Ectodermal cell (in vitro differentiated cells): ENCODE results near the gene FOXC1.

Experiments
- H3K27ac ChIP-seq: 2 replicates; pipeline ENCODE4 v1.7.0; 2013; ENCODE audit warnings: mild to moderate bottlenecking, low read depth, low read length; ENCODE audit not compliant: insufficient read depth, poor library complexity, severe bottlenecking
- H3K27me3 ChIP-seq: 2 replicates; pipeline ENCODE4 v1.7.0; 2013; ENCODE audit warnings: mild to moderate bottlenecking, low read length; ENCODE audit not compliant: insufficient read depth, control insufficient read depth, poor library complexity, severe bottlenecking
- H3K36me3 ChIP-seq: one replicate; pipeline ENCODE4 v1.7.0; 2013; ENCODE audit warnings: low read length; ENCODE audit not compliant: control insufficient read depth, insufficient read depth
- H3K4me1 ChIP-seq: one replicate; pipeline ENCODE4 v1.7.0; 2013; ENCODE audit warnings: low read length; ENCODE audit not compliant: control insufficient read depth, insufficient read depth
- H3K4me3 ChIP-seq: 2 replicates; pipeline ENCODE4 v1.7.0; 2013; ENCODE audit warnings: low read depth, low read length, control low read depth; ENCODE audit not compliant: insufficient read depth
- H3K9me3 ChIP-seq: 2 replicates; pipeline ENCODE4 v1.7.0; 2013; ENCODE audit warnings: mild to moderate bottlenecking, low read length, moderate library complexity; ENCODE audit not compliant: control insufficient read depth
- WGBS, 2 experiments: methylation state at CpG; one replicate each; pipeline ENCODE4 v1.1.7; 2013; ENCODE audit warnings: missing lambda C conversion rate in 2 of 2; 5-methylcytosine and 5-hydroxymethylcytosine counted together

FOXC1 gene

GRCh38 chr6:1575210-1576041 lies 34.3 kb upstream of the FOXC1 start:
- no peak overlapping the region for H3K27ac ChIP-seq

GRCh38 chr6:1576166-1576565 lies 33.5 kb upstream of the FOXC1 start:
- 86 to 87% methylated on average over 9 of the region's 9 CpGs for WGBS, 2 experiments

More at GRCh38 chr6:1575210-1576041, 34.3 kb upstream of the FOXC1 start:
- Histone ChIP-seq H3K4me1 (peaks cover 16% of the 10 kb centered on the region), H3K36me3 (no peaks in the 10 kb centered on the region), H3K27me3 (no peaks in the 10 kb centered on the region), H3K4me3 (no peak overlapping the region), H3K9me3 (no peaks in the 10 kb centered on the region)
- 64 to 68% methylated on average over 16 of the region's 16 CpGs for WGBS, 2 experiments

GRCh38 chr6:1576711-1577110 lies 33.0 kb upstream of the FOXC1 start:
- no peak overlapping the region for H3K27ac ChIP-seq
- H3K27me3 ChIP-seq: no peaks in the 10 kb centered on the region
- no peak overlapping the region for H3K4me3 ChIP-seq
- no peaks in the 10 kb centered on the region for H3K36me3 ChIP-seq
- 95% methylated on average over 11 of the region's 11 CpGs for WGBS, 2 experiments
- H3K9me3 ChIP-seq: no peaks in the 10 kb centered on the region
- peaks cover 19% of the 10 kb centered on the region for H3K4me1 ChIP-seq

More at GRCh38 chr6:1576166-1576565, 33.5 kb upstream of the FOXC1 start:
- Histone ChIP-seq H3K27ac (no peak overlapping the region), H3K4me3 (no peak overlapping the region), H3K36me3 (no peaks in the 10 kb centered on the region), H3K27me3 (no peaks in the 10 kb centered on the region), H3K9me3 (no peaks in the 10 kb centered on the region), H3K4me1 (peaks cover 19% of the 10 kb centered on the region)

GRCh38 chr6:1577146-1577680 lies 32.5 kb upstream of the FOXC1 start:
- Histone ChIP-seq H3K27me3 (no peaks in the 10 kb centered on the region), H3K4me3 (no peak overlapping the region), H3K27ac (no peak overlapping the region), H3K4me1 (peaks cover 19% of the 10 kb centered on the region), H3K36me3 (no peaks in the 10 kb centered on the region), H3K9me3 (no peaks in the 10 kb centered on the region)
- WGBS, 2 experiments: 92 to 94% methylated on average over 11 of the region's 11 CpGs

- Histone ChIP-seq H3K27me3 (no peaks in the 10 kb centered on the region), H3K36me3 (no peaks in the 10 kb centered on the region), H3K4me3 (no peak overlapping the region), H3K4me1 (peaks cover 19% of the 10 kb centered on the region), H3K9me3 (no peaks in the 10 kb centered on the region), H3K27ac (no peak overlapping the region)
- WGBS, 2 experiments: 88 to 92% methylated on average over 19 of the region's 19 CpGs
These were observed 31.6 kb upstream of the FOXC1 start for GRCh38 chr6:1577896-1578745.

GRCh38 chr6:1579096-1579495 lies 30.6 kb upstream of the FOXC1 start:
- Histone ChIP-seq H3K36me3 (no peaks in the 10 kb centered on the region), H3K4me1 (peaks cover 19% of the 10 kb centered on the region), H3K4me3 (no peak overlapping the region), H3K9me3 (no peaks in the 10 kb centered on the region), H3K27me3 (no peaks in the 10 kb centered on the region), H3K27ac (no peak overlapping the region)
- WGBS, 2 experiments: 97% methylated on average over 5 of the region's 5 CpGs

- Histone ChIP-seq H3K27ac (no peak overlapping the region), H3K9me3 (no peaks in the 10 kb centered on the region), H3K27me3 (no peaks in the 10 kb centered on the region), H3K4me3 (no peak overlapping the region), H3K4me1 (peaks cover 12% of the 10 kb centered on the region), H3K36me3 (no peaks in the 10 kb centered on the region)
- WGBS, 2 experiments: 94% methylated on average over 6 of the region's 6 CpGs
These were observed 29.6 kb upstream of the FOXC1 start for GRCh38 chr6:1580109-1580508.

GRCh38 chr6:1580585-1580984 lies 29.1 kb upstream of the FOXC1 start:
- no peaks in the 10 kb centered on the region for H3K27me3 ChIP-seq
- peaks cover 8% of the 10 kb centered on the region for H3K4me1 ChIP-seq
- H3K27ac ChIP-seq: no peak overlapping the region
- 80 to 82% methylated on average over 9 of the region's 9 CpGs for WGBS, 2 experiments
- H3K9me3 ChIP-seq: no peaks in the 10 kb centered on the region
- H3K36me3 ChIP-seq: no peaks in the 10 kb centered on the region
- no peak overlapping the region for H3K4me3 ChIP-seq

GRCh38 chr6:1581120-1581991 lies 28.4 kb upstream of the FOXC1 start:
- WGBS, 2 experiments: 92 to 94% methylated on average over 31 of the region's 31 CpGs
- Histone ChIP-seq H3K36me3 (no peaks in the 10 kb centered on the region), H3K27ac (no peak overlapping the region), H3K4me1 (peaks cover 6% of the 10 kb centered on the region), H3K27me3 (no peaks in the 10 kb centered on the region), H3K4me3 (no peak overlapping the region), H3K9me3 (no peaks in the 10 kb centered on the region)
